H9 (cell line): Measurements from ENCODE around the gene SMTN. TPM values are rescaled to one million over a fixed set of nuclear protein-coding genes. Genes with fewer than 3 reads are reported as not detected.

Source experiments
- DNase-seq: peaks from one replicate; pipeline ENCODE4 v3.0.0-alpha.2; 2017
- H2AFZ ChIP-seq: one replicate; pipeline ENCODE4 v1.6.1; 2013; ENCODE audit warnings: mild to moderate bottlenecking, low read length, control low read depth, moderate library complexity
- H2AK5ac ChIP-seq: 2 replicates; pipeline ENCODE4 v1.6.1; 2013; ENCODE audit warnings: low read length, control low read depth, mixed read lengths; ENCODE audit not compliant: insufficient read length
- H2BK120ac ChIP-seq: one replicate; pipeline ENCODE4 v1.6.1; 2013; ENCODE audit warnings: low read depth, mild to moderate bottlenecking, low read length, control low read depth, inconsistent platforms; ENCODE audit not compliant: poor library complexity, severe bottlenecking
- H2BK12ac ChIP-seq: 2 replicates; pipeline ENCODE4 v1.6.1; 2013; ENCODE audit warnings: low read length, control low read depth, mixed read lengths, low read depth; ENCODE audit not compliant: insufficient read length
- H2BK15ac ChIP-seq: 2 replicates; pipeline ENCODE4 v1.6.1; 2013; ENCODE audit warnings: low read depth, low read length, control low read depth
- H2BK20ac ChIP-seq: one replicate; pipeline ENCODE4 v1.6.1; 2013; ENCODE audit warnings: low read depth, mild to moderate bottlenecking, low read length, control low read depth, inconsistent platforms; ENCODE audit not compliant: poor library complexity, severe bottlenecking
- H2BK5ac ChIP-seq: 2 replicates; pipeline ENCODE4 v1.6.1; 2013; ENCODE audit warnings: low read length, control low read depth, mixed read lengths; ENCODE audit not compliant: insufficient read length
- H3K14ac ChIP-seq: 2 replicates; pipeline ENCODE4 v1.6.1; 2013; ENCODE audit warnings: low read length, control low read depth; ENCODE audit not compliant: insufficient read depth
- H3K18ac ChIP-seq: 2 replicates; pipeline ENCODE4 v1.6.1; 2013; ENCODE audit warnings: low read depth, mild to moderate bottlenecking, mixed read lengths, low read length, control low read depth; ENCODE audit not compliant: insufficient read length
- H3K23ac ChIP-seq: 2 replicates; pipeline ENCODE4 v1.6.1; 2013; ENCODE audit warnings: low read length, control low read depth, mixed read lengths, low read depth; ENCODE audit not compliant: insufficient read length
- H3K23me2 ChIP-seq: 2 replicates; pipeline ENCODE4 v1.6.1; 2013; ENCODE audit warnings: low read depth, mild to moderate bottlenecking, mixed read lengths, low read length, control low read depth; ENCODE audit not compliant: insufficient read length, poor library complexity, severe bottlenecking
- H3K27ac ChIP-seq: 2 replicates; pipeline ENCODE4 v1.5.1; 2013; ENCODE audit warnings: low read length, control low read depth, mixed read lengths, low read depth; ENCODE audit not compliant: insufficient read length
- H3K27me3 ChIP-seq: 2 replicates; pipeline ENCODE4 v1.6.1; 2013; ENCODE audit warnings: low read length, control low read depth, inconsistent platforms; ENCODE audit not compliant: insufficient read depth
- H3K4ac ChIP-seq: 2 replicates; pipeline ENCODE4 v1.6.1; 2013; ENCODE audit warnings: low read depth, mild to moderate bottlenecking, control low read depth, inconsistent platforms, low read length, moderate library complexity
- H3K4me1 ChIP-seq: 2 replicates; pipeline ENCODE4 v1.6.1; 2013; ENCODE audit warnings: low read length, control low read depth, inconsistent platforms; ENCODE audit not compliant: insufficient read depth
- H3K4me2 ChIP-seq: 2 replicates; pipeline ENCODE4 v1.6.1; 2013; ENCODE audit warnings: low read length, control low read depth, mixed read lengths; ENCODE audit not compliant: insufficient read length, insufficient read depth
- H3K56ac ChIP-seq: 2 replicates; pipeline ENCODE4 v1.6.1; 2013; ENCODE audit warnings: low read depth, mild to moderate bottlenecking, mixed read lengths, low read length, control low read depth; ENCODE audit not compliant: insufficient read length
- H3K79me1 ChIP-seq: 2 replicates; pipeline ENCODE4 v1.6.1; 2013; ENCODE audit warnings: low read depth, mild to moderate bottlenecking, moderate library complexity, low read length, control low read depth, inconsistent platforms; ENCODE audit not compliant: insufficient read depth, poor library complexity, severe bottlenecking
- H3K79me2 ChIP-seq: 2 replicates; pipeline ENCODE4 v1.6.1; 2013; ENCODE audit warnings: low read length, control low read depth, inconsistent platforms; ENCODE audit not compliant: insufficient read depth
- H3K9ac ChIP-seq: 2 replicates; pipeline ENCODE4 v1.6.1; 2013; ENCODE audit warnings: low read length, control low read depth, mixed read lengths; ENCODE audit not compliant: insufficient read length; ENCODE audit errors: extremely low read depth
- H3K9me3 ChIP-seq: one replicate; pipeline ENCODE4 v1.6.1; 2013; ENCODE audit warnings: low read depth, low read length, inconsistent platforms; ENCODE audit not compliant: control insufficient read depth
- H3T11ph ChIP-seq: one replicate; pipeline ENCODE4 v1.6.1; 2013; ENCODE audit warnings: mild to moderate bottlenecking, low read length, control low read depth, inconsistent platforms
- H4K20me1 ChIP-seq: one replicate; pipeline ENCODE4 v1.6.1; 2013; ENCODE audit not compliant: control insufficient read depth, insufficient read length, insufficient read depth
- H4K5ac ChIP-seq: 2 replicates; pipeline ENCODE4 v1.6.1; 2013; ENCODE audit warnings: low read depth, mild to moderate bottlenecking, mixed read lengths, low read length, control low read depth; ENCODE audit not compliant: insufficient read length
- H4K8ac ChIP-seq: replicated peaks from 2 replicates; pipeline ENCODE4 v1.6.1; 2013; ENCODE audit warnings: low read length, control low read depth, mixed read lengths, low read depth; ENCODE audit not compliant: insufficient read length
- H4K91ac ChIP-seq: 2 replicates; pipeline ENCODE4 v1.6.1; 2013; ENCODE audit warnings: low read depth, mild to moderate bottlenecking, moderate library complexity, mixed read lengths, low read length, control low read depth; ENCODE audit not compliant: insufficient read length
- H3K27ac Mint-ChIP-seq, 3 experiments: 2 replicates in 2 of 3; 3 replicates in 1 of 3; pipeline ENCODE4 v1.8.0; 2020 to 2021; ENCODE audit warnings: mixed read lengths in 3 of 3, mild to moderate bottlenecking in 1 of 3, moderate library complexity in 1 of 3
- H3K27me3 Mint-ChIP-seq: 2 replicates; pipeline ENCODE4 v1.8.0; 2021; ENCODE audit warnings: low read depth, mild to moderate bottlenecking, moderate library complexity, mixed read lengths
- H3K36me3 Mint-ChIP-seq, 3 experiments: 2 replicates in 2 of 3; 3 replicates in 1 of 3; pipeline ENCODE4 v1.8.0; 2020 to 2021; ENCODE audit warnings: low read depth in 3 of 3, mixed read lengths in 3 of 3; ENCODE audit not compliant: insufficient read depth in 1 of 3
- H3K4me1 Mint-ChIP-seq, 2 experiments: 2 replicates each; pipeline ENCODE4 v1.8.0; 2020; ENCODE audit warnings: mixed read lengths in 2 of 2
- H3K4me3 Mint-ChIP-seq, 2 experiments: 2 replicates in 1 of 2; 3 replicates in 1 of 2; pipeline ENCODE4 v1.8.0; 2020 to 2021; ENCODE audit warnings: mild to moderate bottlenecking in 2 of 2, mixed read lengths in 2 of 2, moderate library complexity in 1 of 2
- H3K9me3 Mint-ChIP-seq, 2 experiments: 2 replicates in 1 of 2; 3 replicates in 1 of 2; pipeline ENCODE4 v1.8.0; 2020; ENCODE audit warnings: mild to moderate bottlenecking in 2 of 2, mixed read lengths in 2 of 2, moderate library complexity in 1 of 2
- WGBS: extraction: QIAGEN DNeasy Blood & Tissue Kit; methylation state at CpG from one replicate; pipeline ENCODE4 v1.1.7; 2013; ENCODE audit warnings: missing lambda C conversion rate, low lambda C conversion rate, mixed read lengths; ENCODE audit not compliant: insufficient read length; ENCODE audit errors: extremely low coverage; 5-methylcytosine and 5-hydroxymethylcytosine counted together
- total RNA-seq: library from RNA; stranded (reverse); gene quantifications from 2 replicates; pipeline ENCODE4 v1.2.1, GENCODE V29; 2021
- TF ChIP-seq, protein P1 (sequence below): fragments of 200-600 bp; sonication (generic); conservative IDR thresholded peaks from 3 replicates; pipeline ENCODE4 v1.8.0; 2021; ENCODE audit warnings: antibody characterized with exemption, mild to moderate bottlenecking

Gene SMTN
- total RNA-seq, 1 experiment from 2014 or later, result 23.4 TPM

DNA sequence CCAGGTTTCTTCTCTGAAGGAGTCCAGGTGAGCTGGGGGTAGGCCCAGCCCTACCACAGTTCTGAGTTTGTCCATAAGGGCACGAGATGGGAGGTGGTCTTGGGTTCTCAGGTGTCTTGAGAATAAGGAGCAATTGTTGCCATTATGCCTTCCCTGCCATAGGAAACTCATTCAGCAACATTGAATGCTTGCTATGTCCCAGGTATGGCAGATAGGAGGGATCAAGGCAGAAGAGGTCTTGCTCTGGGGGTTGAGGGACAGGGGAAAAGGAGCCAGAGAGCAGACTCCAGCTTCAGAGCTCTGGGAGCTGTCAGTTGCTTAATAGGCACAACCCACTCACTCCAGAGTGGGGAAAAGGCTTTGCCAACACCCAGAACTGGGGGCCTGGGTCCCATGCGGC, 22.0 kb downstream of the SMTN start:
- Histone ChIP-seq H3K4me1 (0 out of 2 replicates have a peak, but pooled peaks cover 3% of the 10 kb centered on the region), H3K23ac (no peak overlapping the region), H4K20me1 (no peaks in the 10 kb centered on the region), H2BK5ac (no peak overlapping the region), H4K8ac (no peak overlapping the region), H3K56ac (no peak overlapping the region), H3K79me1 (no peaks in the 10 kb centered on the region), H3K9ac (no peak overlapping the region), H3T11ph (no peak overlapping the region), H3K27me3 (peaks cover 12% of the 10 kb centered on the region; the same call in 1 of the 2 replicates), H3K27ac (no peak overlapping the region), H2AK5ac (no peak overlapping the region), H3K18ac (no peak overlapping the region), H3K4ac (no peak overlapping the region), H3K79me2 (no peaks in the 10 kb centered on the region), H3K9me3 (no peaks in the 10 kb centered on the region), H3K4me2 (no peak overlapping the region), H2AFZ (no peak overlapping the region), H2BK12ac (no peak overlapping the region), H4K91ac (no peak overlapping the region), H2BK20ac (no peak overlapping the region), H4K5ac (no peak overlapping the region), H3K14ac (no peak overlapping the region), H2BK120ac (no peak overlapping the region), H2BK15ac (no peak overlapping the region), H3K23me2 (peaks cover 11% of the 10 kb centered on the region)
- peaks cover 0 to 1% (median 0%) of the 10 kb centered on the region in 3 experiments; a peak in 2 of 7 replicates for H3K36me3 Mint-ChIP-seq
- H3K27me3 Mint-ChIP-seq, result peaks cover 27% of the 10 kb centered on the region
- peaks cover 12 to 38% of the 10 kb centered on the region in 2 experiments for H3K4me1 Mint-ChIP-seq
- WGBS, result no CpG with 5 or more reads among the region's 2 CpGs
- H3K27ac Mint-ChIP-seq, result no peak overlapping the region; a peak in 1 of 7 replicates
- no peak overlapping the region for H3K4me3 Mint-ChIP-seq
- TF ChIP-seq, protein P1, sequence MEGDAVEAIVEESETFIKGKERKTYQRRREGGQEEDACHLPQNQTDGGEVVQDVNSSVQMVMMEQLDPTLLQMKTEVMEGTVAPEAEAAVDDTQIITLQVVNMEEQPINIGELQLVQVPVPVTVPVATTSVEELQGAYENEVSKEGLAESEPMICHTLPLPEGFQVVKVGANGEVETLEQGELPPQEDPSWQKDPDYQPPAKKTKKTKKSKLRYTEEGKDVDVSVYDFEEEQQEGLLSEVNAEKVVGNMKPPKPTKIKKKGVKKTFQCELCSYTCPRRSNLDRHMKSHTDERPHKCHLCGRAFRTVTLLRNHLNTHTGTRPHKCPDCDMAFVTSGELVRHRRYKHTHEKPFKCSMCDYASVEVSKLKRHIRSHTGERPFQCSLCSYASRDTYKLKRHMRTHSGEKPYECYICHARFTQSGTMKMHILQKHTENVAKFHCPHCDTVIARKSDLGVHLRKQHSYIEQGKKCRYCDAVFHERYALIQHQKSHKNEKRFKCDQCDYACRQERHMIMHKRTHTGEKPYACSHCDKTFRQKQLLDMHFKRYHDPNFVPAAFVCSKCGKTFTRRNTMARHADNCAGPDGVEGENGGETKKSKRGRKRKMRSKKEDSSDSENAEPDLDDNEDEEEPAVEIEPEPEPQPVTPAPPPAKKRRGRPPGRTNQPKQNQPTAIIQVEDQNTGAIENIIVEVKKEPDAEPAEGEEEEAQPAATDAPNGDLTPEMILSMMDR, result no peak
- H3K9me3 Mint-ChIP-seq, result peaks cover 0 to 2% of the 10 kb centered on the region in 2 experiments; a peak in 1 of 5 replicates
- DNase-seq, result no peak
